ENCODE results near the gene CYP27A1. TPM values are rescaled to one million over a fixed set of nuclear protein-coding genes. Genes with fewer than 3 reads are reported as not detected.
A peak's percentile ranks its signal among the peaks of the same experiment; 100 is the strongest.

The CYP27A1 gene
- total and polyA plus RNA-seq, 3 donors from 2014 or later = 30.2 to 62.8 (median 37.2) TPM

DNA sequence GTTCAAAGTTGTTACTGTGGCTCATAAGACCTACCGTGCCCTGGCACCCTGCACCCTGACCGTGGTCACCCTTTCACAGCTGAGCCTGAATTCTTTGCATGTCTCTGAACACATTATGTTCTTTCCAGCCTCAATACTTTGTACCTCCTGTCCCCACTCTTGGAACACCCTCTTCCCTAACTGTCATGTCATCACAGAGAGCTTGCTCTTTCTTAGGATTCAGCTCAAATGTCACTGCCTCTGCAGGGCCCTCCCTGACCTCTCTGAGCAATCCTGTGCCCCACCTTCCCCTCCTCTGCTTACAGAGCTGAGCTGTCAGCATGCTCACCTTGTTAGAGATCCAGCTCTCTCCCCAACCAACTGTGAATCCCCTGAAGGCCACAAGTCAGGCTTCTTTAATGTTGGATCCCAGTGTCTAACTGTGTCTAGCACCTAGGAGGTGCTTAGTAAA, 34.6 kb downstream of the CYP27A1 start:
- H3K9me3 ChIP-seq = no peaks in the 10 kb centered on the region
- WGBS, 2 donors = 42 to 46% methylated on average over 2 of the region's 2 CpGs
- peak overlapping the region; percentile 35 to 56 for H3K27ac ChIP-seq
- no peaks in the 10 kb centered on the region for H3K27me3 ChIP-seq
- H3K36me3 ChIP-seq (ENCODE audit: low read depth, missing control alignments) = no peaks in the 10 kb centered on the region
- TF ChIP-seq POLR2A (IDR thresholded peaks at IDR 0.05) = no peak
- TF ChIP-seq, protein P1, sequence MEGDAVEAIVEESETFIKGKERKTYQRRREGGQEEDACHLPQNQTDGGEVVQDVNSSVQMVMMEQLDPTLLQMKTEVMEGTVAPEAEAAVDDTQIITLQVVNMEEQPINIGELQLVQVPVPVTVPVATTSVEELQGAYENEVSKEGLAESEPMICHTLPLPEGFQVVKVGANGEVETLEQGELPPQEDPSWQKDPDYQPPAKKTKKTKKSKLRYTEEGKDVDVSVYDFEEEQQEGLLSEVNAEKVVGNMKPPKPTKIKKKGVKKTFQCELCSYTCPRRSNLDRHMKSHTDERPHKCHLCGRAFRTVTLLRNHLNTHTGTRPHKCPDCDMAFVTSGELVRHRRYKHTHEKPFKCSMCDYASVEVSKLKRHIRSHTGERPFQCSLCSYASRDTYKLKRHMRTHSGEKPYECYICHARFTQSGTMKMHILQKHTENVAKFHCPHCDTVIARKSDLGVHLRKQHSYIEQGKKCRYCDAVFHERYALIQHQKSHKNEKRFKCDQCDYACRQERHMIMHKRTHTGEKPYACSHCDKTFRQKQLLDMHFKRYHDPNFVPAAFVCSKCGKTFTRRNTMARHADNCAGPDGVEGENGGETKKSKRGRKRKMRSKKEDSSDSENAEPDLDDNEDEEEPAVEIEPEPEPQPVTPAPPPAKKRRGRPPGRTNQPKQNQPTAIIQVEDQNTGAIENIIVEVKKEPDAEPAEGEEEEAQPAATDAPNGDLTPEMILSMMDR (IDR thresholded peaks at IDR 0.05) = no peak
- DNase-seq = no peak
- intact Hi-C loops (cut with DNase I; ENCODE audit: low total_unique reads) = no loop called here
- peaks cover 20% of the 10 kb centered on the region for H3K4me1 ChIP-seq
- H3K4me3 ChIP-seq = no peak overlapping the region

- H3K9me3 ChIP-seq = no peaks in the 10 kb centered on the region
- no peak overlapping the region for H3K27ac ChIP-seq
- intact Hi-C loops (cut with DNase I; ENCODE audit: low total_unique reads) = no loop called here
- H3K36me3 ChIP-seq (ENCODE audit: low read depth, missing control alignments) = no peaks in the 10 kb centered on the region
- DNase-seq = no peak
- no peak overlapping the region for H3K4me3 ChIP-seq
- H3K27me3 ChIP-seq = no peaks in the 10 kb centered on the region
- WGBS, 2 donors = 91 to 94% methylated on average over 7 of the region's 7 CpGs
- peaks cover 17% of the 10 kb centered on the region for H3K4me1 ChIP-seq
- TF ChIP-seq POLR2A (IDR thresholded peaks at IDR 0.05) = no peak
- TF ChIP-seq, protein P1 (IDR thresholded peaks at IDR 0.05) = no peak
These were observed 37.1 kb downstream of the CYP27A1 start for GRCh38 chr2:218819093-218819492.

DNA sequence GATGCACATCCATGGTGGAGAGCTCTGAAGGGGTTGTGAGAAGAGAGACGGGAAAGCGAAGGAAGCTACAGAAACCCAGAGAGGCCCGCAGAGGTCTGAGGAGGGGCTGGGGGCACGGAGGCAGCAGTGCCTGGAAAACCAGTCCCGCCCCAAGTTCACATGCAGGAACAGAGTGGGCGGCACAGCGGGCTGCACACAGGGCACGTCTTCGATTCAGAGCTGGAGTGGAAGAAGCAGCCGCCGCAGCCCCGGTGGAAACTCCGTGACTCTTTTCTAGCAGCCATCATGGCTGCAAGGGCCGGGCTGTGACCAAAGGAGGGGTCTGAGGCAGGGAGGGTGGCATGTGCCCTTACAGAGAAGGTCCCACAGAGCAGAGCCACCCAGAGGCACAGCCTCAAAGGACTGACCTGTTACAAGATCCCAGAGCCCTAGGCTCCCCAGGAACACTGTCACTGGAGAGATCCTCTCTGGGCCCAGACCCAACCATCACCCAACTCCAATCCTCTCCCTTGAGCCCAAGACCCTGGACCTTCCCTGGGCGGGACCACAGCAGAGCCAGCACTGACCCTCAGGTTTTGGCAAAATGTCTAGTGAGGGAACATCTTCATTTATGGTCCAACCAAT, 38.9 kb downstream of the CYP27A1 start:
- Histone ChIP-seq H3K27me3 (no peaks in the 10 kb centered on the region), H3K27ac (no peak overlapping the region), H3K4me3 (no peak overlapping the region), H3K36me3 (ENCODE audit: low read depth, missing control alignments) (no peaks in the 10 kb centered on the region), H3K9me3 (no peaks in the 10 kb centered on the region), H3K4me1 (peaks cover 6% of the 10 kb centered on the region)
- intact Hi-C loops (cut with DNase I; ENCODE audit: low total_unique reads) = no loop called here
- WGBS, 2 donors = 95 to 98% methylated on average over 14 to 15 of the region's 15 CpGs
- no peak for DNase-seq
- TF ChIP-seq, protein P1 (IDR thresholded peaks at IDR 0.05) = no peak
- no peak for TF ChIP-seq POLR2A (IDR thresholded peaks at IDR 0.05)

DNA sequence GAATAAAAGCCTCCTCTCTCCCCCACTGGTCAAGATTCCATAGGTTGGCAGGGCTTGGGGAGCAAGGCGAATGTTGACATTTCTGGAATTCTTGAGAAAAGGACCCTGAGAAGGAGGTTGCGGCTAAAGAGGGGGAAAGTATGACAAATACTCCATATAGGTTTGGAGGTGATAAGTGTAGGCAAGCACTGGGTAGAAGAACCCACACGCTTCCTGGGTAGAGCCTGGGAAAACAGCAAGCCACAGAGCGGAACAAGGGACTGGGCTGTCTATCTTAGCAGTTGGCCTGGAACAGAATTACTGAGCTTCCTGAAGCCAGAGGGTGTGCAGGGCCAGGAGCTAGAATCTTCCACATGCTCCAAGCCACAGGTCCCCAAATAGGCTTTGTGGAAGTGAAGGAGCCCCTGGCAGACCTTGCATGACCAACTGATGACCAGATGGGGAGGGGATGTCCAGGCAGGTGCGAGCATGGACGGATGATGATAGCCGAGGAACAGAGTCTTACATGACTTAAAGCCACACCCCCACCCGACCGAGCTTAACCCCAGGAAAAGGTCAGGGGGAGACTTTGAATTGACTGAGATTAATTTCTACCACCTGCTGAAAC, 39.8 kb downstream of the CYP27A1 start:
- DNase-seq = no peak
- no peaks in the 10 kb centered on the region for H3K4me1 ChIP-seq
- no peaks in the 10 kb centered on the region for H3K9me3 ChIP-seq
- WGBS, 2 donors = 80 to 83% methylated on average over 9 of the region's 9 CpGs
- no peak overlapping the region for H3K27ac ChIP-seq
- H3K4me3 ChIP-seq = no peak overlapping the region
- TF ChIP-seq POLR2A (IDR thresholded peaks at IDR 0.05) = no peak
- TF ChIP-seq, protein P1 (IDR thresholded peaks at IDR 0.05) = no peak
- H3K27me3 ChIP-seq = no peaks in the 10 kb centered on the region
- intact Hi-C loops (cut with DNase I; ENCODE audit: low total_unique reads) = no loop called here
- no peaks in the 10 kb centered on the region for H3K36me3 ChIP-seq (ENCODE audit: low read depth, missing control alignments)

DNA sequence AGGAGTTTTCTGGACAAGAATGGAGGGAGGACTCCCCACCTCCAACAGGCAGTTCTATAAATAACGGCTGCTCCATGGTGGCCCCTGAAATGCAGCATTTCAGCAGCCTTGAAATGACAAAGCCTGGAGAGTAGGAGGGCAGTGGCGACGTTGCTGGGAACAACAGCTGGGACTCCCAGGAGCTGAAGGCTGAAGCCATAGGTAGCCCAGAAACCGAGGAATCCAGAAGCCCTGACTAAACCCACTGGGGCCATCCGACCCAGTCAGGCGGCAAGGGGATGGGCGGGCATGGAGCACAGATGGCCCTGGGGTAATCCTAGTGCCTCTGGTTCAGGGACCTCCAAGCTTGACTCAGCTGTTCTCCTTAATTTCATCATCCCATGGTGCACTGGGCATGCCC, 40.7 kb downstream of the CYP27A1 start:
- no peak for DNase-seq
- WGBS, 2 donors = 52 to 80% methylated on average over 4 to 7 of the region's 7 CpGs
- Histone ChIP-seq H3K36me3 (ENCODE audit: low read depth, missing control alignments) (no peaks in the 10 kb centered on the region), H3K4me3 (no peak overlapping the region), H3K27ac (no peak overlapping the region), H3K4me1 (no peaks in the 10 kb centered on the region), H3K27me3 (no peaks in the 10 kb centered on the region), H3K9me3 (no peaks in the 10 kb centered on the region)
- no peak for TF ChIP-seq POLR2A (IDR thresholded peaks at IDR 0.05)
- TF ChIP-seq, protein P1 (IDR thresholded peaks at IDR 0.05) = no peak
- intact Hi-C loops (cut with DNase I; ENCODE audit: low total_unique reads) = no loop called here
